ENCODE results near the gene PRKCQ.

- no peak for TF ChIP-seq GATA1 (IDR thresholded peaks at IDR 0.05; ENCODE audit: low read depth, low read length)
- no peak for TF ChIP-seq POLR2A (IDR thresholded peaks at IDR 0.05; ENCODE audit: low read length)
Observed at GRCh38 chr10:6400331-6400730, 179.7 kb downstream of the PRKCQ start.

Measured in erythroblast (primary cell).